ENCODE data around the gene ROBO2.

Gene ROBO2

DNA sequence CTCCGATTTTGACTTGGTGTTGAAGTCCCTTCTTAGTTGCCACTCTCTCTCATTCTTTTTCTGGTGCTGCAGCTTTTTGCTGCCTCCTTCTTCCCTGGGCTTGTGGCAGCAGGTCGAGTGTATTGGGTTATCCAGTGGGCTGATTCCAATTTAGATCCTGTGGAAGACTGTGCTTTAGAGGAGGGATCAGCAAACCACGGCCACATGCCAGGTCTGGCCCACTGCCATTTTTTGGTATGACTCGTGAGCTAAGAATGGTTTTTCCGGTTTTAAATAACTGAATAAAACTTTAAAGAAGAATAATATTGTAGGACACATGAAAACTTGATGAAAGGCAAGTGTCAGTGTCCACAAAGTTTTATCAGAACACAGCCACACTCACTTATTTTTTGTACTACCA lies 330.5 kb downstream of the ROBO2 start:
- H3K27ac ChIP-seq (ENCODE audit: extremely low read depth, low read depth, low read length) = no peak overlapping the region
- no peaks in the 10 kb centered on the region for H3K4me1 ChIP-seq (ENCODE audit: control insufficient read depth, insufficient read depth, low read length)
- no peaks in the 10 kb centered on the region for H3K36me3 ChIP-seq (ENCODE audit: control insufficient read depth in 2 of 2, insufficient read depth in 1 of 2, low read length in 2 of 2)
- no peaks in the 10 kb centered on the region for H3K9me3 ChIP-seq (ENCODE audit: control insufficient read depth, insufficient read depth, low read depth, low read length)
- H3K4me3 ChIP-seq (ENCODE audit: low read depth, low read length) = no peak overlapping the region
- TF ChIP-seq ZNF610 (tag by site-specific recombination; IDR thresholded peaks at IDR 0.05; ENCODE audit: borderline replicate concordance) (no peak), ZNF19 (tag by site-specific recombination; IDR thresholded peaks at IDR 0.05; ENCODE audit: low read depth) (no peak), ZNF558 (tag by site-specific recombination; IDR thresholded peaks at IDR 0.05) (no peak), MZF1 (tag by site-specific recombination; IDR thresholded peaks at IDR 0.05; ENCODE audit: borderline replicate concordance) (peak; percentile 71; the same call in 1 of the 2 replicates), TCF7L2 (IDR thresholded peaks at IDR 0.05; ENCODE audit: borderline replicate concordance, low read depth, low read length) (no peak), ZNF707 (tag by site-specific recombination; IDR thresholded peaks at IDR 0.05) (no peak), ZSCAN16 (tag by site-specific recombination; IDR thresholded peaks at IDR 0.05) (peak; percentile 55; the same call in 1 of the 2 replicates), ZNF654 (tag by site-specific recombination; IDR thresholded peaks at IDR 0.05; ENCODE audit: low read depth) (no peak), ZNF843 (tag by site-specific recombination; IDR thresholded peaks at IDR 0.05) (0 out of 2 replicates have a peak, but pooled peaks have one; percentile 25), ZNF132 (tag by site-specific recombination; IDR thresholded peaks at IDR 0.05; ENCODE audit: borderline replicate concordance) (no peak)
- TF ChIP-seq, protein P1, sequence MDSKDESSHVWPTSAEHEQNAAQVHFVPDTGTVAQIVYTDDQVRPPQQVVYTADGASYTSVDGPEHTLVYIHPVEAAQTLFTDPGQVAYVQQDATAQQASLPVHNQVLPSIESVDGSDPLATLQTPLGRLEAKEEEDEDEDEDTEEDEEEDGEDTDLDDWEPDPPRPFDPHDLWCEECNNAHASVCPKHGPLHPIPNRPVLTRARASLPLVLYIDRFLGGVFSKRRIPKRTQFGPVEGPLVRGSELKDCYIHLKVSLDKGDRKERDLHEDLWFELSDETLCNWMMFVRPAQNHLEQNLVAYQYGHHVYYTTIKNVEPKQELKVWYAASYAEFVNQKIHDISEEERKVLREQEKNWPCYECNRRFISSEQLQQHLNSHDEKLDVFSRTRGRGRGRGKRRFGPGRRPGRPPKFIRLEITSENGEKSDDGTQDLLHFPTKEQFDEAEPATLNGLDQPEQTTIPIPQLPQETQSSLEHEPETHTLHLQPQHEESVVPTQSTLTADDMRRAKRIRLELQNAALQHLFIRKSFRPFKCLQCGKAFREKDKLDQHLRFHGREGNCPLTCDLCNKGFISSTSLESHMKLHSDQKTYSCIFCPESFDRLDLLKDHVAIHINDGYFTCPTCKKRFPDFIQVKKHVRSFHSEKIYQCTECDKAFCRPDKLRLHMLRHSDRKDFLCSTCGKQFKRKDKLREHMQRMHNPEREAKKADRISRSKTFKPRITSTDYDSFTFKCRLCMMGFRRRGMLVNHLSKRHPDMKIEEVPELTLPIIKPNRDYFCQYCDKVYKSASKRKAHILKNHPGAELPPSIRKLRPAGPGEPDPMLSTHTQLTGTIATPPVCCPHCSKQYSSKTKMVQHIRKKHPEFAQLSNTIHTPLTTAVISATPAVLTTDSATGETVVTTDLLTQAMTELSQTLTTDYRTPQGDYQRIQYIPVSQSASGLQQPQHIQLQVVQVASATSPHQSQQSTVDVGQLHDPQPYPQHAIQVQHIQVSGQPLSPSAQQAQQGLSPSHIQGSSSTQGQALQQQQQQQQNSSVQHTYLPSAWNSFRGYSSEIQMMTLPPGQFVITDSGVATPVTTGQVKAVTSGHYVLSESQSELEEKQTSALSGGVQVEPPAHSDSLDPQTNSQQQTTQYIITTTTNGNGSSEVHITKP (tag by site-specific recombination; IDR thresholded peaks at IDR 0.05) = 0 out of 2 replicates have a peak, but pooled peaks have one; percentile 32
- TF ChIP-seq, protein P2, sequence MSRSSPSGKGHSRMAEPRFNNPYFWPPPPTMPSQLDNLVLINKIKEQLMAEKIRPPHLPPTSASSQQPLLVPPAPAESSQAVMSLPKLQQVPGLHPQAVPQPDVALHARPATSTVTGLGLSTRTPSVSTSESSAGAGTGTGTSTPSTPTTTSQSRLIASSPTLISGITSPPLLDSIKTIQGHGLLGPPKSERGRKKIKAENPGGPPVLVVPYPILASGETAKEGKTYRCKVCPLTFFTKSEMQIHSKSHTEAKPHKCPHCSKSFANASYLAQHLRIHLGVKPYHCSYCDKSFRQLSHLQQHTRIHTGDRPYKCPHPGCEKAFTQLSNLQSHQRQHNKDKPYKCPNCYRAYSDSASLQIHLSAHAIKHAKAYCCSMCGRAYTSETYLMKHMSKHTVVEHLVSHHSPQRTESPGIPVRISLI (tag by site-specific recombination; IDR thresholded peaks at IDR 0.05) = no peak
- POLR2A ChIA-PET = no interaction called here
- CTCF ChIA-PET = no interaction called here

DNA sequence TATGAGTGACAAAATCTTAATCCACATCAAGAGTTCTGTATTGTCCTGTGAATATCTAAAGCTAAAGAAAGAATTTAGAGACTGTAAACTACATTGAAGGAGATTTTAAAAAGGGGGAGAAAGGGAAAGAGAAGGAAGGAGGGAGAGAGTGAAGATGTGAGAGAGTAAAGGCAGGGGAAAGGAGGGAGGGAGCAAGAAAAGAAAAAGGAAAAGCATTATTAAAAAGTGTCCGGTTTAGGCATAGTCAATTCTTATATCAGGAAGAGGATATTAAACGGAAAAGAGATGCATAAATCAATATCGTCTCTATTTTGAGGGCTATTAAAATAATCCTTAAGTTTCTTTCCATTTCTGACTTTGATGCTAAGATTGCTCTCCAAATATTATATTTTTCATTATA lies 332.1 kb downstream of the ROBO2 start:
- TF ChIP-seq ZNF426 (tag by site-specific recombination; IDR thresholded peaks at IDR 0.05) (no peak), PRDM1 (tag by site-specific recombination; IDR thresholded peaks at IDR 0.05) (peak; percentile 71), ZNF473 (tag by site-specific recombination; IDR thresholded peaks at IDR 0.05) (no peak), BCL11A (tag by site-specific recombination; IDR thresholded peaks at IDR 0.05; ENCODE audit: low read depth) (no peak), ZNF530 (tag by site-specific recombination; IDR thresholded peaks at IDR 0.05; ENCODE audit: low read depth) (no peak), ZNF184 (tag by site-specific recombination; IDR thresholded peaks at IDR 0.05) (no peak)
- TF ChIP-seq, protein P3, sequence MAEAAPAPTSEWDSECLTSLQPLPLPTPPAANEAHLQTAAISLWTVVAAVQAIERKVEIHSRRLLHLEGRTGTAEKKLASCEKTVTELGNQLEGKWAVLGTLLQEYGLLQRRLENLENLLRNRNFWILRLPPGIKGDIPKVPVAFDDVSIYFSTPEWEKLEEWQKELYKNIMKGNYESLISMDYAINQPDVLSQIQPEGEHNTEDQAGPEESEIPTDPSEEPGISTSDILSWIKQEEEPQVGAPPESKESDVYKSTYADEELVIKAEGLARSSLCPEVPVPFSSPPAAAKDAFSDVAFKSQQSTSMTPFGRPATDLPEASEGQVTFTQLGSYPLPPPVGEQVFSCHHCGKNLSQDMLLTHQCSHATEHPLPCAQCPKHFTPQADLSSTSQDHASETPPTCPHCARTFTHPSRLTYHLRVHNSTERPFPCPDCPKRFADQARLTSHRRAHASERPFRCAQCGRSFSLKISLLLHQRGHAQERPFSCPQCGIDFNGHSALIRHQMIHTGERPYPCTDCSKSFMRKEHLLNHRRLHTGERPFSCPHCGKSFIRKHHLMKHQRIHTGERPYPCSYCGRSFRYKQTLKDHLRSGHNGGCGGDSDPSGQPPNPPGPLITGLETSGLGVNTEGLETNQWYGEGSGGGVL (tag by site-specific recombination; IDR thresholded peaks at IDR 0.05) = no peak
- TF ChIP-seq, protein P4, sequence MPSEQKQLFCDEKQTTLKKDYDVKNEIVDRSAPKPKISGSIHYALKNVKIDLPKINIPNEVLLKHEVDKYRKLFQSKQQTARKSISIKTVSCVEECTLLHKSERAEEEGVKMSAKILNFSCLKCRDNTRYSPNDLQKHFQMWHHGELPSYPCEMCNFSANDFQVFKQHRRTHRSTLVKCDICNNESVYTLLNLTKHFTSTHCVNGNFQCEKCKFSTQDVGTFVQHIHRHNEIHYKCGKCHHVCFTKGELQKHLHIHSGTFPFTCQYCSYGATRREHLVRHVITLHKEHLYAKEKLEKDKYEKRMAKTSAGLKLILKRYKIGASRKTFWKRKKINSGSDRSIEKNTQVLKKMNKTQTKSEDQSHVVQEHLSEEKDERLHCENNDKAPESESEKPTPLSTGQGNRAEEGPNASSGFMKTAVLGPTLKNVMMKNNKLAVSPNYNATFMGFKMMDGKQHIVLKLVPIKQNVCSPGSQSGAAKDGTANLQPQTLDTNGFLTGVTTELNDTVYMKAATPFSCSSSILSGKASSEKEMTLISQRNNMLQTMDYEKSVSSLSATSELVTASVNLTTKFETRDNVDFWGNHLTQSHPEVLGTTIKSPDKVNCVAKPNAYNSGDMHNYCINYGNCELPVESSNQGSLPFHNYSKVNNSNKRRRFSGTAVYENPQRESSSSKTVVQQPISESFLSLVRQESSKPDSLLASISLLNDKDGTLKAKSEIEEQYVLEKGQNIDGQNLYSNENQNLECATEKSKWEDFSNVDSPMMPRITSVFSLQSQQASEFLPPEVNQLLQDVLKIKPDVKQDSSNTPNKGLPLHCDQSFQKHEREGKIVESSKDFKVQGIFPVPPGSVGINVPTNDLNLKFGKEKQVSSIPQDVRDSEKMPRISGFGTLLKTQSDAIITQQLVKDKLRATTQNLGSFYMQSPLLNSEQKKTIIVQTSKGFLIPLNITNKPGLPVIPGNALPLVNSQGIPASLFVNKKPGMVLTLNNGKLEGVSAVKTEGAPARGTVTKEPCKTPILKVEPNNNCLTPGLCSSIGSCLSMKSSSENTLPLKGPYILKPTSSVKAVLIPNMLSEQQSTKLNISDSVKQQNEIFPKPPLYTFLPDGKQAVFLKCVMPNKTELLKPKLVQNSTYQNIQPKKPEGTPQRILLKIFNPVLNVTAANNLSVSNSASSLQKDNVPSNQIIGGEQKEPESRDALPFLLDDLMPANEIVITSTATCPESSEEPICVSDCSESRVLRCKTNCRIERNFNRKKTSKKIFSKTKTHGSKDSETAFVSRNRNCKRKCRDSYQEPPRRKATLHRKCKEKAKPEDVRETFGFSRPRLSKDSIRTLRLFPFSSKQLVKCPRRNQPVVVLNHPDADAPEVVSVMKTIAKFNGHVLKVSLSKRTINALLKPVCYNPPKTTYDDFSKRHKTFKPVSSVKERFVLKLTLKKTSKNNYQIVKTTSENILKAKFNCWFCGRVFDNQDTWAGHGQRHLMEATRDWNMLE (tag by site-specific recombination; conservative IDR thresholded peaks at IDR 0.05; ENCODE audit: low read depth) = no peak
- Histone ChIP-seq H3K4me3 (ENCODE audit: low read depth, low read length) (no peak overlapping the region), H3K36me3 (ENCODE audit: control insufficient read depth in 2 of 2, insufficient read depth in 1 of 2, low read length in 2 of 2) (no peaks in the 10 kb centered on the region), H3K9me3 (ENCODE audit: control insufficient read depth, insufficient read depth, low read depth, low read length) (no peaks in the 10 kb centered on the region), H3K27ac (ENCODE audit: extremely low read depth, low read depth, low read length) (no peak overlapping the region), H3K4me1 (ENCODE audit: control insufficient read depth, insufficient read depth, low read length) (no peaks in the 10 kb centered on the region)
- POLR2A ChIA-PET = no interaction called here
- CTCF ChIA-PET = no interaction called here

Measured in HEK293 (cell line).